ENCODE results near the gene TADA3. TPM values are rescaled to one million over a fixed set of nuclear protein-coding genes. Genes with fewer than 3 reads are reported as not detected.

The TADA3 gene
- total RNA-seq, 4 donors from 2014 or later: 45.0 to 61.1 (median 52.2) TPM

DNA sequence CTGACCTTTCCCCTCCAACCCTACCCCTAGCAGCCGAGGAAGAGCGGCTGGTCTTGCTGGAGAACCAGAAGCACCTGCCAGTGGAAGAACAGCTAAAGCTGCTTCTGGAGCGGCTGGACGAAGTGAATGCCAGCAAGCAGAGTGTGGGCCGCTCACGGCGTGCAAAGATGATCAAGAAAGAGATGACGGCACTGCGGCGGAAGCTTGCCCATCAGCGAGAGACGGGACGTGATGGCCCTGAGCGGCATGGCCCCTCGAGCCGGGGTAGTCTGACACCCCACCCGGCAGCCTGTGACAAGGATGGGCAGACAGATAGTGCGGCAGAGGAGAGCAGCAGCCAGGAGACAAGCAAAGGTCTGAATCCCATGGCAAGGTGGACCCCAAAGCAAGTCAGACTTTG is 48.7 kb downstream of the TADA3 start:
- no peak for ATAC-seq (ENCODE audit: low FRiP score)
- DNase-seq (ENCODE audit: low spot score): no peak
- TF ChIP-seq, protein P1, sequence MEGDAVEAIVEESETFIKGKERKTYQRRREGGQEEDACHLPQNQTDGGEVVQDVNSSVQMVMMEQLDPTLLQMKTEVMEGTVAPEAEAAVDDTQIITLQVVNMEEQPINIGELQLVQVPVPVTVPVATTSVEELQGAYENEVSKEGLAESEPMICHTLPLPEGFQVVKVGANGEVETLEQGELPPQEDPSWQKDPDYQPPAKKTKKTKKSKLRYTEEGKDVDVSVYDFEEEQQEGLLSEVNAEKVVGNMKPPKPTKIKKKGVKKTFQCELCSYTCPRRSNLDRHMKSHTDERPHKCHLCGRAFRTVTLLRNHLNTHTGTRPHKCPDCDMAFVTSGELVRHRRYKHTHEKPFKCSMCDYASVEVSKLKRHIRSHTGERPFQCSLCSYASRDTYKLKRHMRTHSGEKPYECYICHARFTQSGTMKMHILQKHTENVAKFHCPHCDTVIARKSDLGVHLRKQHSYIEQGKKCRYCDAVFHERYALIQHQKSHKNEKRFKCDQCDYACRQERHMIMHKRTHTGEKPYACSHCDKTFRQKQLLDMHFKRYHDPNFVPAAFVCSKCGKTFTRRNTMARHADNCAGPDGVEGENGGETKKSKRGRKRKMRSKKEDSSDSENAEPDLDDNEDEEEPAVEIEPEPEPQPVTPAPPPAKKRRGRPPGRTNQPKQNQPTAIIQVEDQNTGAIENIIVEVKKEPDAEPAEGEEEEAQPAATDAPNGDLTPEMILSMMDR (IDR thresholded peaks at IDR 0.05): no peak

DNA sequence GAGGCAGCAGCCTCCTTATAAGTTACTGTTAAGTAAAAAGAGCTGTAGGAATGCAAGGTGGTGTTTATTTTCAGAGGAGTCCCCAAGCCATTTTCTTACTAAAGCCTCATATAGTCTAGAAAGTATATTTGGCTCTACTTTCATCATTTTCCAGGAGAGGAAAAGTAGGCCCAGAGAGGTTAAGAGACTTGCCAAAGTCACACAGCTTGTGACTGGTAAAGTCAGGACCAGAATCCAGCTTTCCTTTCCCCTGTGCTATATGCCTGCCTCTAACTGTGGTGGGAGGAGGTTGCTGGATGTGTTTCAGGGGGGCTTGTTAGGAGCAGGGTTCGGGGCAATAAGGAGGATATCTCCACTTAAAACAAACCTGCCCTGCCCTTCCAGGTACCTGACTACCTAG is 49.7 kb downstream of the TADA3 start:
- no peak for DNase-seq (ENCODE audit: low spot score)
- no peak for ATAC-seq (ENCODE audit: low FRiP score)
- TF ChIP-seq, protein P1 (IDR thresholded peaks at IDR 0.05): no peak

DNA sequence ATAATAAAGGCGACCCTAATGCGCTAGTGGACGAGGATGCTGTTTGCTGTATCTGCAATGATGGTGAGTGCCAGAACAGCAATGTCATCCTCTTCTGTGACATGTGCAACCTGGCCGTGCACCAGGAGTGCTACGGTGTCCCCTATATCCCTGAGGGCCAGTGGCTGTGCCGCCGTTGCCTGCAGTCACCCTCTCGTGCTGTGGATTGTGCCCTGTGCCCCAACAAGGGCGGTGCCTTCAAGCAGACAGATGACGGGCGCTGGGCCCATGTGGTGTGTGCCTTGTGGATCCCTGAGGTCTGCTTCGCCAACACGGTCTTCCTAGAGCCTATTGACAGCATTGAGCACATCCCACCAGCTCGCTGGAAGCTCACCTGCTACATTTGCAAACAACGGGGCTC is 53.1 kb downstream of the TADA3 start:
- DNase-seq (ENCODE audit: low spot score) (no peak), ATAC-seq (ENCODE audit: low FRiP score) (no peak)
- TF ChIP-seq, protein P1 (IDR thresholded peaks at IDR 0.05): no peak

DNA sequence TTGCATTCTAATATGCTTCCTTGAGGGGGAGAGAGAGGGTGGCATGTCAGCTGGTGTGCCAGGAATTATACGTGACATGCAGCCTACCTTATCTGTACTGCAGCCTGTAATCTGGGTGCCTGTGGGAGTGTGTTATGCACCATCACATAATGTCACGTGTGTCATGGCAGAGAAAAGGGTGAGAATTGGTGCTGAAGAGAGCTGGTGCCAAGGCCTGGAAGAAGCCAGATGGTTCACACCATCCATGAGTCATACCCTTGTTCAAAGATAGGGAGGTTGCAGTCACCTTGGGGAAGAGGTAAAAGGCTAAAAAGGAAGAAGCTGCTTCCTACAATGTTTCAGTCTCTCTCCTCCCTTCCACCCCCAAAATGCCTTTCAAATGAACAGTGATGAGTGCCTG is 55.4 kb downstream of the TADA3 start:
- TF ChIP-seq, protein P1 (IDR thresholded peaks at IDR 0.05): no peak
- ATAC-seq (ENCODE audit: low FRiP score): no peak
- DNase-seq (ENCODE audit: low spot score): no peak

DNA sequence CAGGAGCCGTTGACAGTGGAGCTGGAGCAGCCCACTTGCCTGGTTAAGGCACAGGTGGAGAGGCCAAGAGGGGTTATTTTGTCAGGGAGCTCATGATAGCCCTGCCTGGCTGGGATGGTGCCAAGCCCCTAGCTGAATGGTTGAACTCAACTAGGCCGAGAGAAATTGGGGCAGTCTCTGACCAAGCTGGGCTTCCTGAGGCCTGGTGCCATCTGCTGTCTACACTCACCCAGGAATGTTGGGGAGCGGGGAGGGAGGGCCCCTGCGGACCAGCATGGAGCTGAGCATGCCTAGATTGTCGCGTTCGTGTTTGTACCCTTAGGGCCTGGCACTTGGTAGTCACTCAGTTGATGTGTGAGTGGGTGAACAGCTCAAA is 59.5 kb downstream of the TADA3 start:
- DNase-seq (ENCODE audit: low spot score): no peak
- ATAC-seq (ENCODE audit: low FRiP score): no peak
- TF ChIP-seq, protein P1 (IDR thresholded peaks at IDR 0.05): no peak

DNA sequence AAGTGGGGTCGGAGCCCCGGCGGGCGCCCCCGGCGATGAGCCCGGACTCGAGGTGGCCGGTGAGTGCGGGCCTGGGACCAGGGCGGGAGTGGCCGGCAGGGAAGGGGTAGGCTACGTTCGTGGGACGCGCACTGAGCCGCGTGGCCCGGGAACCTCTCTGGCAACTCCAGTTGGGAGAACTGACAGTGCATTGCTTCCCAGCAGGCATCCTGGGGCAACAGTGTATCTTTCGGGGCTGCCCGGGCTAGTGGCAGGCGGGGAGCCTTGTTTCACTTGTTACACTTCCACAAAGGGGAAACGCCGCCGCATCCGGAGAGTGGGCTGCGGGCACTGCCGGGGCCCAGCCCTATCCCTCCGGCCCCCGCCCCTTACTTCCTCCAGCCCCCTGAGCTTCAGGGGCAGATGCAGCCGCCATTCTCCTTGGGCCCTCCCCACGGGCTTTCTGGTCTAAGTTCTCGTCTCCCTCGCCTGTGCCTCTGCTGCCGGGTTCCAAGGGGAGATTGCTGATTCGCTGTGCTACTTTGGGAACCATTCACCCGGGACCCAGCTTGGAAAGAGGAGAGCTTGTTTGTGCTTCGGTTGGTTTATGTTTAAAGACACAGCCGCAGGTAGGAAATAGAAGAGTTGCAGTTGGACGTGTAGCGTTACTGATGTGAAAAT is 60.1 kb downstream of the TADA3 start:
- DNase-seq (ENCODE audit: low spot score): no peak

More for the DNA sequence above, 60.1 kb downstream of the TADA3 start:
- TF ChIP-seq, protein P1 (IDR thresholded peaks at IDR 0.05): no peak
- no peak for ATAC-seq (ENCODE audit: low FRiP score)

Data from omental fat pad (tissue), 4 donors.